Head of caudate nucleus (tissue), 42 donors: ENCODE data around the gene TRIM15.
A peak's percentile ranks its signal among the peaks of the same experiment; 100 is the strongest.

ENCODE experiments used
- DNase-seq, 42 donors: peaks; one replicate each; pipeline versions ENCODE4 v3.0.0 to v3.0.0-alpha.2; 2020 to 2021; ENCODE audit warnings: mixed read lengths in 7 of 42
- intact Hi-C: fragments of 100-400 bp; cut with DNase I; formaldehyde crosslinking; loops from one replicate; pipeline ENCODE4 v1.15.0; 2022

TRIM15 gene

GRCh38 chr6:30143780-30144179 lies 19.6 kb upstream of the TRIM15 start:
- intact Hi-C loops = no loop called here
- no peak for DNase-seq

GRCh38 chr6:30144811-30145210 lies 18.5 kb upstream of the TRIM15 start:
- intact Hi-C loops = no loop called here
- DNase-seq = peak in 1 of 42 donors; percentile 17

GRCh38 chr6:30145818-30146217 lies 17.5 kb upstream of the TRIM15 start:
- peak in 1 of 42 donors; percentile 17 for DNase-seq
- intact Hi-C loops = no loop called here

GRCh38 chr6:30147096-30147495 lies 16.2 kb upstream of the TRIM15 start:
- DNase-seq = peak in 1 of 42 donors; percentile 14

GRCh38 chr6:30149234-30149633 lies 14.1 kb upstream of the TRIM15 start:
- peak in 1 of 42 donors; percentile 1 for DNase-seq
- intact Hi-C loops = no loop called here

More at GRCh38 chr6:30147096-30147495, 16.2 kb upstream of the TRIM15 start:
- intact Hi-C loops = no loop called here

- intact Hi-C loops = no loop called here
- DNase-seq = no peak
These were observed 13.3 kb upstream of the TRIM15 start for GRCh38 chr6:30149858-30150550.

- DNase-seq = peak in 1 of 42 donors; percentile 24
- intact Hi-C loops = no loop called here
These were observed 12.5 kb upstream of the TRIM15 start for GRCh38 chr6:30150671-30151395.

- no peak for DNase-seq
- intact Hi-C loops = no loop called here
These were observed 11.8 kb upstream of the TRIM15 start for GRCh38 chr6:30151580-30151979.

GRCh38 chr6:30152016-30152673 lies 11.2 kb upstream of the TRIM15 start:
- intact Hi-C loops = no loop called here
- DNase-seq = no peak

GRCh38 chr6:30152910-30153610 lies 10.3 kb upstream of the TRIM15 start:
- intact Hi-C loops = no loop called here
- DNase-seq = no peak

GRCh38 chr6:30154061-30154460 lies 9.3 kb upstream of the TRIM15 start:
- DNase-seq = no peak
- intact Hi-C loops = no loop called here

GRCh38 chr6:30154709-30155519 lies 8.4 kb upstream of the TRIM15 start:
- DNase-seq = no peak
- intact Hi-C loops = no loop called here

- DNase-seq = no peak
- intact Hi-C loops = no loop called here
These were observed 7.7 kb upstream of the TRIM15 start for GRCh38 chr6:30155520-30156261.

- no peak for DNase-seq
- intact Hi-C loops = no loop called here
These were observed 7.1 kb upstream of the TRIM15 start for GRCh38 chr6:30156262-30156599.

- no peak for DNase-seq
- intact Hi-C loops = no loop called here
These were observed 6.6 kb upstream of the TRIM15 start for GRCh38 chr6:30156774-30157173.

GRCh38 chr6:30157581-30157980 lies 5.8 kb upstream of the TRIM15 start:
- intact Hi-C loops = no loop called here
- no peak for DNase-seq

GRCh38 chr6:30157999-30158398 lies 5.3 kb upstream of the TRIM15 start:
- intact Hi-C loops = no loop called here
- no peak for DNase-seq

GRCh38 chr6:30158475-30159040 lies 4.8 kb upstream of the TRIM15 start:
- intact Hi-C loops = no loop called here
- no peak for DNase-seq
